Measurements from ENCODE around the gene RIPPLY3. TPM values are rescaled to one million over a fixed set of nuclear protein-coding genes. Genes with fewer than 3 reads are reported as not detected.
"Not testable (repeated sequence)": the region's sequence is repeated elsewhere in the genome, so short reads cannot be mapped to it uniquely, and the experiment has no call there.

The RIPPLY3 gene
- total RNA-seq, 4 donors from 2014 or later, result not detected

DNA sequence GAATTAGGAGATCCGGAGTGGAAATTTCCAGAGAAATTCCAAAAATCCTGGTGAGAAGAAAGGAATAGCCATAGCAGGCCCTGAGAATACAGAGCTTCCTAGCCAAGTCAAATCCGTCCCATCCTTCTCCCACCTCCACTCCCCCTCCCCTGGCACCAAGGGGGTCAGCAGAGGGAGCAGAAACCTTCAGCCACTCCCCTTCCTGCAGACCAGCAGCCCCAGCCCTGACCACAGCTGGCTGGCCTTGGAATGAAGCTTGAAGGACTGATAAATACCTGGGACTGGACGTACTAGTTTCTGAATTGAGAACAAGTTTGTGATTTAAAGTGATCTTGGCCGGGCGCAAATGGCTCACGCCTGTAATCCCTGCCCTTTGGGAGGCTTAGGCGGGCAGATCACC lies 13.8 kb upstream of the RIPPLY3 start:
- H3K36me3 ChIP-seq, result no peaks in the 10 kb centered on the region
- peaks cover 0 to 4% of the 10 kb centered on the region in 2 donors for H3K4me1 ChIP-seq
- H3K27ac ChIP-seq, result no peak overlapping the region
- peaks cover 0 to 5% (median 0%) of the 10 kb centered on the region in 3 donors for H3K27me3 ChIP-seq
- in situ Hi-C loops (cut with MboI; ENCODE audit: low sequenced_read_pairs in 4 of 4) (no loop called here), intact Hi-C loops (cut with DNase I; ENCODE audit: low total_unique reads) (loop anchor here (5.0 kb wide), 1 partner anchor 75 kb away; no protein-coding TSS in a partner anchor)
- no peaks in the 10 kb centered on the region for H3K9me3 ChIP-seq
- ATAC-seq, result no peak
- TF ChIP-seq CTCF (IDR thresholded peaks at IDR 0.05 in 4 of 5, conservative IDR thresholded peaks at IDR 0.05 in 1 of 5) (no peak), POLR2A (IDR thresholded peaks at IDR 0.05) (no peak)
- H3K4me3 ChIP-seq, result no peak overlapping the region
- no peak for DNase-seq

- Histone ChIP-seq H3K27ac (no peak overlapping the region), H3K9me3 (no peaks in the 10 kb centered on the region), H3K27me3 (peaks cover 0 to 5% (median 0%) of the 10 kb centered on the region in 3 donors), H3K4me1 (peaks cover 0 to 4% of the 10 kb centered on the region in 2 donors), H3K4me3 (no peak overlapping the region), H3K36me3 (no peaks in the 10 kb centered on the region)
- DNase-seq (no peak), ATAC-seq (no peak)
- intact Hi-C loops (cut with DNase I; ENCODE audit: low total_unique reads) (loop anchor here (5.0 kb wide), 1 partner anchor 73 kb away; no protein-coding TSS in a partner anchor), in situ Hi-C loops (cut with MboI; ENCODE audit: low sequenced_read_pairs in 4 of 4) (no loop called here)
- TF ChIP-seq CTCF (IDR thresholded peaks at IDR 0.05 in 4 of 5, conservative IDR thresholded peaks at IDR 0.05 in 1 of 5) (no peak), POLR2A (IDR thresholded peaks at IDR 0.05) (no peak)
These were observed 11.9 kb upstream of the RIPPLY3 start for GRCh38 chr21:36994501-36995158.

DNA sequence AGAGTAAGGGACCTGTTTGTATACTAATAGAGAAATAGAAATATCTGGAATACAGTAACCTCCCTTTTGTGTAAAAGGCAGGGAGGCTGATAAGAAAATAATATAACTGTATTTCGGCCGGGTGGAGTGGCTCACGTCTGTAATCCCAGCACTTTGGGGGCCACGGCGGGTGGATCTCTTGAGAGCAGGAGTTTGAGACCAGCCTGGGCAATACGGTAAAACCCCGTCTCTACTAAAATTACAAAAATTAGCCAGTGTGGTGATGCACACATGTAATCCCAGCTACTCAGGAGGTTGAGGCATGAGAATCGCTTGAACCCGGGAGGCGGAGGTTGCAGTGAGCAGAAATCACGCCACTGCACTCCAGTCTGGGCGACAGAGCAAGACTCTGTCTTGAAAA lies 11.2 kb upstream of the RIPPLY3 start:
- H3K27ac ChIP-seq; H3K4me3 ChIP-seq; intact Hi-C loops (cut with DNase I; ENCODE audit: low total_unique reads); H3K9me3 ChIP-seq; DNase-seq; H3K27me3 ChIP-seq; H3K4me1 ChIP-seq; in situ Hi-C loops (cut with MboI; ENCODE audit: low sequenced_read_pairs in 4 of 4); ATAC-seq; H3K36me3 ChIP-seq: not testable (repeated sequence)

GRCh38 chr21:36999131-36999898 lies 7.2 kb upstream of the RIPPLY3 start:
- no peaks in the 10 kb centered on the region for H3K4me1 ChIP-seq
- intact Hi-C loops (cut with DNase I; ENCODE audit: low total_unique reads), result no loop called here
- DNase-seq (no peak), ATAC-seq (no peak)
- no peaks in the 10 kb centered on the region for H3K36me3 ChIP-seq
- TF ChIP-seq POLR2A (IDR thresholded peaks at IDR 0.05) (no peak), CTCF (IDR thresholded peaks at IDR 0.05 in 4 of 5, conservative IDR thresholded peaks at IDR 0.05 in 1 of 5) (no peak)
- in situ Hi-C loops (cut with MboI; ENCODE audit: low sequenced_read_pairs in 4 of 4), result no loop called here
- H3K9me3 ChIP-seq, result no peaks in the 10 kb centered on the region
- H3K27me3 ChIP-seq, result peaks cover 0 to 3% (median 0%) of the 10 kb centered on the region in 3 donors
- no peak overlapping the region for H3K27ac ChIP-seq
- no peak overlapping the region for H3K4me3 ChIP-seq

DNA sequence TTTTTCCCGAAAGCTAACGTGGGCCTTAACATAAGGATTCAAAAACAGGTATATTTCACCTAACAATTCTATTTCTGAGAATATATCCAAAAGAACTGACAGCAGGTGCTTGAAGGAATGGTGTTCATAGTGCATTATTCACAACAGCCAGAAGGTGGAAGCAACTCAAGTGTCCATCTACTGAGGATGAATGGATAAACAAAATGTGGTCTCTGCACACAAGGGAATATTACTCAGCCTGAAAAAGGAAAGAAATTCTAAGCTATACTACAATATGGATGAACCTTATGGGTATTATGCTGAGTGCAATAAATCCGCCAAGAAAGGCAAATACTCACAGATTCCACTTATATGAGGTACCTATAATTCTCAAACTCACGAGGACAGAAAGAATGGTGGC lies 6.1 kb upstream of the RIPPLY3 start:
- intact Hi-C loops (cut with DNase I; ENCODE audit: low total_unique reads), result no loop called here
- Histone ChIP-seq H3K4me1 (no peaks in the 10 kb centered on the region), H3K4me3 (no peak overlapping the region), H3K9me3 (no peaks in the 10 kb centered on the region), H3K36me3 (no peaks in the 10 kb centered on the region), H3K27me3 (no peaks in the 10 kb centered on the region), H3K27ac (no peak overlapping the region)
- TF ChIP-seq POLR2A (IDR thresholded peaks at IDR 0.05), result no peak
- no peak for TF ChIP-seq CTCF (IDR thresholded peaks at IDR 0.05 in 4 of 5, conservative IDR thresholded peaks at IDR 0.05 in 1 of 5)
- DNase-seq (no peak), ATAC-seq (no peak)
- in situ Hi-C loops (cut with MboI; ENCODE audit: low sequenced_read_pairs in 4 of 4), result no loop called here
